Measurements from ENCODE around the gene PACSIN2.

DNA sequence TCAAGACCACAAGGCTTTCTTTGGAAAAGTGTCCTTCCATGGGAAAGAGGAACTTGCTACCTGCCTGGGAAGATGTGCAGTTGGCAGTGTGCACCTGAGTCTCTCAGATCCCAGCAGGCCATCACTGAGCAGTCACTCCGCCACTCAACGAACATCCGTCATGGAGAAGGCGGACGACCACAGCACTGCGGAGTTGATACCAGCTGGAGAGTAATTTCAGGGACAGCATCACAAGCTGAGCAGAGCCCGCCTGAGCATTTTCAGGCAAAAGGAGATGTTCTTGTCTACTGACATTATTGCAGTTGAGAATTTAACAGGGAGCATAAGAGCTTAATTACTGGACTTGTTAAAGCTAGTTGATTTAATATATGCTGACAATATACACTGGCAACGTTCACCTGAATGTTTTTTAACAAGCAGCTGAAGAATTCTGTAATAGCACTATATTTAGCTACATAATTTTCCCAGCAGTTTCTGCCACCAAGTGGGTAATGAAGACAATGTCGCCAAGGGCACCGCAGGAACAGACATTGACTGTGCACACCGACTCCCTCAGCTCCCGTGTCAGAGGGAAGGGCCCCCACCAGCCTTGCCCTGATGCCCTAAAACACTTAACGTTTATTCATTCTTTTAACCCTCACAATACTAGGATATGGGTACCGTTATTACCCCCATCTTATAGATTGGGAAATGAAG lies 105.4 kb downstream of the PACSIN2 start:
- TF ChIP-seq, protein P1, sequence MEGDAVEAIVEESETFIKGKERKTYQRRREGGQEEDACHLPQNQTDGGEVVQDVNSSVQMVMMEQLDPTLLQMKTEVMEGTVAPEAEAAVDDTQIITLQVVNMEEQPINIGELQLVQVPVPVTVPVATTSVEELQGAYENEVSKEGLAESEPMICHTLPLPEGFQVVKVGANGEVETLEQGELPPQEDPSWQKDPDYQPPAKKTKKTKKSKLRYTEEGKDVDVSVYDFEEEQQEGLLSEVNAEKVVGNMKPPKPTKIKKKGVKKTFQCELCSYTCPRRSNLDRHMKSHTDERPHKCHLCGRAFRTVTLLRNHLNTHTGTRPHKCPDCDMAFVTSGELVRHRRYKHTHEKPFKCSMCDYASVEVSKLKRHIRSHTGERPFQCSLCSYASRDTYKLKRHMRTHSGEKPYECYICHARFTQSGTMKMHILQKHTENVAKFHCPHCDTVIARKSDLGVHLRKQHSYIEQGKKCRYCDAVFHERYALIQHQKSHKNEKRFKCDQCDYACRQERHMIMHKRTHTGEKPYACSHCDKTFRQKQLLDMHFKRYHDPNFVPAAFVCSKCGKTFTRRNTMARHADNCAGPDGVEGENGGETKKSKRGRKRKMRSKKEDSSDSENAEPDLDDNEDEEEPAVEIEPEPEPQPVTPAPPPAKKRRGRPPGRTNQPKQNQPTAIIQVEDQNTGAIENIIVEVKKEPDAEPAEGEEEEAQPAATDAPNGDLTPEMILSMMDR (conservative IDR thresholded peaks at IDR 0.05; ENCODE audit: low read depth in 2 of 2): no peak
- TF ChIP-seq EZH2 (IDR thresholded peaks at IDR 0.05; ENCODE audit: low read depth, unreplicated experiment): no peak
- no peak for TF ChIP-seq CREB1 (CRISPR knock-in tag; IDR thresholded peaks at IDR 0.05; ENCODE audit: low read depth)

Data from GM23338 (cell line).